MCF 10A (cell line): ENCODE data around the gene FAU. TPM values are rescaled to one million over a fixed set of nuclear protein-coding genes. Genes with fewer than 3 reads are reported as not detected.
A peak's percentile ranks its signal among the peaks of the same experiment; 100 is the strongest.

Experiments
- BruUV-seq: library from RNA; stranded (reverse); fragments of 400-500 nt; replicated peaks from 2 replicates; lab custom pipeline; 2021; lab: Mats Ljungman, UMichigan
- CTCF ChIA-PET: fragments of 300-600 bp; sonication (Branson Sonifier 250); formaldehyde crosslinking; extraction: SDS; loops from one replicate; lab custom pipeline; 2021; ENCODE audit warnings: antibody characterized with exemption, inconsistent platforms; lab: Yijun Ruan, JAX
- POLR2A ChIA-PET: fragments of 300-600, 350-650 bp; sonication (Branson Sonifier 250); formaldehyde crosslinking; extraction: SDS; loops from one replicate; lab custom pipeline; 2020; ENCODE audit warnings: antibody characterized with exemption, inconsistent platforms; lab: Yijun Ruan, JAX
- DNase-seq: peaks from one replicate; pipeline ENCODE4 v3.0.0-alpha.2; 2018; ENCODE audit not compliant: unreplicated experiment
- H3K27ac Mint-ChIP-seq: one replicate; pipeline ENCODE4 v1.8.0; 2022; ENCODE audit warnings: mild to moderate bottlenecking, low read depth, mixed read lengths; ENCODE audit not compliant: unreplicated experiment
- H3K27me3 Mint-ChIP-seq: one replicate; pipeline ENCODE4 v1.8.0; 2022; ENCODE audit warnings: mixed read lengths; ENCODE audit not compliant: insufficient read depth, unreplicated experiment
- H3K36me3 Mint-ChIP-seq: one replicate; pipeline ENCODE4 v1.8.0; 2022; ENCODE audit warnings: mild to moderate bottlenecking, moderate library complexity, mixed read lengths; ENCODE audit not compliant: insufficient read depth, unreplicated experiment
- H3K4me1 Mint-ChIP-seq: one replicate; pipeline ENCODE4 v1.8.0; 2022; ENCODE audit warnings: mixed read lengths; ENCODE audit not compliant: insufficient read depth, unreplicated experiment
- H3K4me3 Mint-ChIP-seq: one replicate; pipeline ENCODE4 v1.8.0; 2022; ENCODE audit warnings: mild to moderate bottlenecking, moderate library complexity, mixed read lengths; ENCODE audit not compliant: unreplicated experiment
- H3K9me3 Mint-ChIP-seq: one replicate; pipeline ENCODE4 v1.8.0; 2022; ENCODE audit warnings: mixed read lengths; ENCODE audit not compliant: unreplicated experiment
- CTCF ChIP-seq: fragments of 200-600 bp; IDR thresholded peaks from one replicate; pipeline ENCODE4 v1.8.0; 2022; ENCODE audit warnings: antibody characterized with exemption, mild to moderate bottlenecking; ENCODE audit not compliant: unreplicated experiment
- intact Hi-C: fragments of 100-400 bp; cut with micrococcal nuclease; formaldehyde crosslinking; loops from 2 replicates; pipeline ENCODE4 v1.14.1; 2022
- total RNA-seq: library from RNA; stranded (reverse); gene quantifications from 2 replicates; pipeline ENCODE4 v1.2.3, GENCODE V29; 2022

Gene FAU
- total RNA-seq, 1 experiment from 2014 or later = 1,049 TPM

GRCh38 chr11:65111159-65111743, 10.7 kb downstream of the FAU start:
- ChIA-PET CTCF (interaction anchor here (0.6 to 5.1 kb wide), 20 partner anchors 10 to 860 kb away, joined by 3 to 94 read pairs (median 4); partner anchors contain the start of genes ARL2, FAU, MRPL49 and PLCB3), POLR2A (interaction anchor here (0.5 to 5.8 kb wide), 18 partner anchors 9 to 293 kb away, joined by 3 to 63 read pairs (median 4); partner anchors contain the start of genes CAPN1, FAU, MRPL49 and SAC3D1)
- no peaks in the 10 kb centered on the region for H3K9me3 Mint-ChIP-seq
- H3K36me3 Mint-ChIP-seq = peaks cover 26% of the 10 kb centered on the region
- peaks cover 11% of the 10 kb centered on the region for H3K4me1 Mint-ChIP-seq
- BruUV-seq = no TSS peak
- DNase-seq = no peak
- H3K27me3 Mint-ChIP-seq = no peaks in the 10 kb centered on the region
- peak overlapping the region; percentile 93 for H3K4me3 Mint-ChIP-seq
- intact Hi-C loops = loop anchor here (2.0 to 10.0 kb wide), 2 partner anchors 144 to 196 kb away; partner anchors contain the start of gene ATG2A
- no peak for TF ChIP-seq CTCF
- H3K27ac Mint-ChIP-seq = peak overlapping the region; percentile 94

- H3K4me1 Mint-ChIP-seq = peaks cover 11% of the 10 kb centered on the region
- CTCF ChIA-PET = interaction anchor here (0.5 to 5.1 kb wide), 20 partner anchors 11 to 678 kb away, joined by 3 to 94 read pairs (median 3); partner anchors contain the start of genes ARL2, FAU, MRPL49 and POLA2
- intact Hi-C loops = loop anchor here (2.0 to 10.0 kb wide), 2 partner anchors 144 to 196 kb away; partner anchors contain the start of gene ATG2A
- POLR2A ChIA-PET = interaction anchor here (0.6 to 5.8 kb wide), 14 partner anchors 8 to 262 kb away, joined by 3 to 63 read pairs (median 4); partner anchors contain the start of genes CAPN1, FAU, MRPL49 and POLA2
- H3K27me3 Mint-ChIP-seq = no peaks in the 10 kb centered on the region
- BruUV-seq = no TSS peak
- no peak overlapping the region for H3K27ac Mint-ChIP-seq
- peaks cover 21% of the 10 kb centered on the region for H3K36me3 Mint-ChIP-seq
- peak; percentile 87 for DNase-seq
- no peak overlapping the region for H3K4me3 Mint-ChIP-seq
- peak; percentile 91 for TF ChIP-seq CTCF
- no peaks in the 10 kb centered on the region for H3K9me3 Mint-ChIP-seq
These were observed 11.5 kb downstream of the FAU start for GRCh38 chr11:65110354-65110861.

GRCh38 chr11:65109231-65110198, 12.4 kb downstream of the FAU start:
- H3K9me3 Mint-ChIP-seq = no peaks in the 10 kb centered on the region
- no peaks in the 10 kb centered on the region for H3K27me3 Mint-ChIP-seq
- no peak for DNase-seq
- H3K36me3 Mint-ChIP-seq = peaks cover 21% of the 10 kb centered on the region
- peaks cover 11% of the 10 kb centered on the region for H3K4me1 Mint-ChIP-seq
- H3K27ac Mint-ChIP-seq = no peak overlapping the region
- no peak for TF ChIP-seq CTCF
- ChIA-PET CTCF (interaction anchor here (0.5 to 5.1 kb wide), 20 partner anchors 10 to 1287 kb away, joined by 3 to 94 read pairs (median 3); partner anchors contain the start of genes ARL2, FAU, MRPL49 and POLA2), POLR2A (interaction anchor here (0.9 to 5.8 kb wide), 10 partner anchors 7 to 387 kb away, joined by 3 to 63 read pairs (median 4); partner anchors contain the start of genes CAPN1, FAU, MRPL49 and POLA2)
- no peak overlapping the region for H3K4me3 Mint-ChIP-seq
- no TSS peak for BruUV-seq
- intact Hi-C loops = loop anchor here (2.0 to 10.0 kb wide), 2 partner anchors 145 to 195 kb away; partner anchors contain the start of gene ATG2A
